OCI-LY3 (cell line): Measurements from ENCODE around the gene IQSEC1.

Source experiments
- H2AFZ ChIP-seq: fragments of 200-600, 300-600 bp; shearing (Covaris generic); 2 replicates; pipeline ENCODE4 v1.6.0; 2014; ENCODE audit warnings: antibody characterized with exemption, low read depth, low read length
- H3K27ac ChIP-seq: fragments of 200-600, 300-600 bp; sonication (generic); 2 replicates; pipeline ENCODE4 v1.5.1; 2014; ENCODE audit warnings: mild to moderate bottlenecking, low read length, moderate library complexity, mixed read lengths
- H3K27me3 ChIP-seq: fragments of 200-600, 300-600 bp; sonication (generic); 2 replicates; pipeline ENCODE4 v1.6.1; 2014; ENCODE audit warnings: low read depth, low read length, mixed read lengths
- H3K36me3 ChIP-seq: fragments of 200-600, 300-600 bp; sonication (generic); replicated peaks from 2 replicates; pipeline ENCODE3; 2014; ENCODE audit warnings: low read depth, low read length, mixed read lengths
- H3K4me1 ChIP-seq: fragments of 300-600, 200-600 bp; sonication (generic); 2 replicates; pipeline ENCODE4 v1.6.1; 2014; ENCODE audit warnings: low read length, mixed read lengths
- H3K4me2 ChIP-seq: fragments of 200-600, 300-600 bp; sonication (generic); 2 replicates; pipeline ENCODE4 v1.6.1; 2014; ENCODE audit warnings: low read length, mixed read lengths
- H3K4me3 ChIP-seq: fragments of 300-600, 200-600 bp; sonication (generic); 2 replicates; pipeline ENCODE4 v1.5.1; 2014; ENCODE audit warnings: antibody characterized with exemption, mild to moderate bottlenecking, low read length, moderate library complexity
- H3K79me2 ChIP-seq: fragments of 300-600, 200-600 bp; shearing (Covaris generic); 2 replicates; pipeline ENCODE4 v1.6.1; 2014; ENCODE audit warnings: mild to moderate bottlenecking, low read length, mixed read lengths
- H3K9ac ChIP-seq: fragments of 300-600, 200-600 bp; shearing (Covaris generic); 2 replicates; pipeline ENCODE4 v1.6.0; 2014; ENCODE audit warnings: mild to moderate bottlenecking, low read length, moderate library complexity
- H3K9me3 ChIP-seq: fragments of 200-600, 300-600 bp; shearing (Covaris generic); 2 replicates; pipeline ENCODE4 v1.6.1; 2014; ENCODE audit warnings: low read length, mixed read lengths; ENCODE audit not compliant: insufficient read depth
- H4K20me1 ChIP-seq: fragments of 200-600, 300-600 bp; sonication (generic); 2 replicates; pipeline ENCODE4 v1.6.1; 2016; ENCODE audit warnings: low read length, mixed read lengths; ENCODE audit not compliant: insufficient read depth
- EZH2phosphoT487 ChIP-seq: fragments of 200-600 bp; shearing (Covaris generic); IDR thresholded peaks from 2 replicates; pipeline ENCODE4 v1.6.1; 2018; ENCODE audit warnings: antibody characterized with exemption, mixed run types, low read depth
- TF ChIP-seq, protein P1 (sequence below): fragments of 200-600, 300-600 bp; sonication (generic); IDR thresholded peaks from 2 replicates; pipeline ENCODE4 v1.5.1; 2014; ENCODE audit warnings: antibody characterized with exemption, low read length, low read depth

IQSEC1 gene

DNA sequence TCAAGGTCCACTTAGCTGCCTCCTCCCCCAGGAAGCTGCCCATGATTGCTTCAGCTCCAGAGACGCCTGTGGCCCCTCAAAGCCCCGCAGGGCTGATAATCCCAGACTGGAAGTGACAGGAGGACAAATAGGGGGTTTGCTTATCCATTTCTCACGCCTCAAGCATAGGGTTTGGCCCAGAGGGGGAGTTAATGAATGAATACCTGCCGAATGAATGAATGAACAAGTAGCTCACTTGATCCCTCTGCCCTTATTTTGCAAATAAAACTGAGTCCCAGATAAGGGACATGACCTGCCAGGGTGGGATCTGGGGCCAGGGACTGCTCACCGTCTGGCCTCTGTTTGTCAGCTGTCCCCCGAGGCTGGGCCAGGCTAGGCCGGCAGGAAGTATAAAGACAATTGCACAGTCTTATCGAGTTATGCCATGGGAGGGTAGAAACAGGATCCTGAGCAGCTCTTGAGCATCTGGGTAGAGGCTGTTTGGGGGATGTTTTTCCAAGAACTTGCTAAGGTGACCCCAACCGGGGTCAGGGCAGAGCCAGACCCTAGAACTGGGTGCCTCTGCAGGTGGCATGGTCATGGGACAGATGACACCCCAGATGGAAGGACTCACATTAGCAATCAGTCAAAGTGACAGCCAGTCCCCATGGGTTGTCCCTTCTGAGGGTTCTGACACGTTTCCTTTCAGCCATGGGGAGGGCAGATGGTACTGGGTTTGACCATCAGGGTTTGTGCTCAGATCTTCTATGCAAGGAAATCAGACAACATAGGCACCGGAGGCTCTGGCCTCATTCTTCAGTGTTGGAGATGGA lies 45.0 kb downstream of the IQSEC1 start:
- H3K9ac ChIP-seq = no peak overlapping the region
- H3K27ac ChIP-seq = no peak overlapping the region
- H3K9me3 ChIP-seq = no peaks in the 10 kb centered on the region
- peaks cover 25% of the 10 kb centered on the region for H3K4me1 ChIP-seq
- no peaks in the 10 kb centered on the region for H3K27me3 ChIP-seq
- H3K36me3 ChIP-seq = no peaks in the 10 kb centered on the region
- no peak overlapping the region for H3K4me2 ChIP-seq
- H2AFZ ChIP-seq = no peak overlapping the region
- H4K20me1 ChIP-seq = no peaks in the 10 kb centered on the region
- H3K79me2 ChIP-seq = no peaks in the 10 kb centered on the region
- no peak overlapping the region for H3K4me3 ChIP-seq
- TF ChIP-seq, protein P1, sequence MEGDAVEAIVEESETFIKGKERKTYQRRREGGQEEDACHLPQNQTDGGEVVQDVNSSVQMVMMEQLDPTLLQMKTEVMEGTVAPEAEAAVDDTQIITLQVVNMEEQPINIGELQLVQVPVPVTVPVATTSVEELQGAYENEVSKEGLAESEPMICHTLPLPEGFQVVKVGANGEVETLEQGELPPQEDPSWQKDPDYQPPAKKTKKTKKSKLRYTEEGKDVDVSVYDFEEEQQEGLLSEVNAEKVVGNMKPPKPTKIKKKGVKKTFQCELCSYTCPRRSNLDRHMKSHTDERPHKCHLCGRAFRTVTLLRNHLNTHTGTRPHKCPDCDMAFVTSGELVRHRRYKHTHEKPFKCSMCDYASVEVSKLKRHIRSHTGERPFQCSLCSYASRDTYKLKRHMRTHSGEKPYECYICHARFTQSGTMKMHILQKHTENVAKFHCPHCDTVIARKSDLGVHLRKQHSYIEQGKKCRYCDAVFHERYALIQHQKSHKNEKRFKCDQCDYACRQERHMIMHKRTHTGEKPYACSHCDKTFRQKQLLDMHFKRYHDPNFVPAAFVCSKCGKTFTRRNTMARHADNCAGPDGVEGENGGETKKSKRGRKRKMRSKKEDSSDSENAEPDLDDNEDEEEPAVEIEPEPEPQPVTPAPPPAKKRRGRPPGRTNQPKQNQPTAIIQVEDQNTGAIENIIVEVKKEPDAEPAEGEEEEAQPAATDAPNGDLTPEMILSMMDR = no peak
- TF ChIP-seq EZH2phosphoT487 = no peak

DNA sequence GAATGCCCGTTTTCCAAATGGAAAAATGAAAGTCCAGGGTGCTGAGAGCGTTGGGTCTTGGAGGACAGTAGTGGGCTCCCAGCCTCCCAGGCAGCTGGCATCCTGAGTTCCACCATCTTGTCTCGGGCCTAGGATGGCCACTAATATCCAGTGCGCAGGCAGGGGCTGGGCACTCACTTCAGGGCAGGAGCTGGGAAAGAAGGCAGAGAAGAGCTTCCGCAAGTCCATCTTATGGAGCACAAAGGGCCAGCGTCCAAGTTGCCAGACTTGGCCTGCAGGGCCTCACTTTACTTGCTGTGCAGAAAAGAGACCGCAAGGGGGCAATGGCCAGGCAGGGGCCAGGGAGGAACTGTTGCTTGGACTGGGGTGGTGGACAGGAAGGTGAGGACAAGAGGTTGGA lies 46.1 kb downstream of the IQSEC1 start:
- peaks cover 32% of the 10 kb centered on the region for H3K4me1 ChIP-seq
- peaks cover 8% of the 10 kb centered on the region for H3K79me2 ChIP-seq
- no peak overlapping the region for H3K9ac ChIP-seq
- no peak overlapping the region for H3K4me2 ChIP-seq
- H3K36me3 ChIP-seq = no peaks in the 10 kb centered on the region
- no peaks in the 10 kb centered on the region for H3K27me3 ChIP-seq
- no peaks in the 10 kb centered on the region for H4K20me1 ChIP-seq
- H3K27ac ChIP-seq = no peak overlapping the region
- no peak overlapping the region for H2AFZ ChIP-seq
- no peak for TF ChIP-seq EZH2phosphoT487
- TF ChIP-seq, protein P1 = no peak
- H3K9me3 ChIP-seq = no peaks in the 10 kb centered on the region
- no peak overlapping the region for H3K4me3 ChIP-seq

DNA sequence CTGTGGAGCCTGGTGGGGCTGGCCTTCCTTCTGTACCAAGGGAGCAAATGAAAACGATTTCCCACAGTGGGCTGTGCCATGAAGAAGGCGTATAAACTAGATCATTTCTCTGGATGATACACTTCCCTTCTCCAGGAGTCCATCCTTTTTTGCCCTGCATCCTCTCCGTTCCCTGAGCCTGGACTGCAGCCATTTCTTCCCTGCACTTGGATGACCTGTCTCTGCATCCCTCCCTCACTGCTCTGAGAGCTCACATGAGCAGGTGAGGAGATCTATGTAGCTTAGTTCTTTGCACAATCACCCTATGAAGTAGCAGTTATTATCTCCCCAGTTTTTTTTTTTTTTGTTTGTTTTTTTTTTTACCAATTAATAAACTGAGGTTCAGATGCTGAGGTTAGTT lies 46.7 kb downstream of the IQSEC1 start:
- Histone ChIP-seq H3K9ac (no peak overlapping the region), H3K27me3 (no peaks in the 10 kb centered on the region), H3K27ac (no peak overlapping the region), H3K9me3 (no peaks in the 10 kb centered on the region), H2AFZ (no peak overlapping the region), H3K4me1 (peaks cover 29% of the 10 kb centered on the region), H3K36me3 (no peaks in the 10 kb centered on the region), H3K79me2 (peaks cover 14% of the 10 kb centered on the region), H3K4me2 (no peak overlapping the region), H3K4me3 (no peak overlapping the region), H4K20me1 (no peaks in the 10 kb centered on the region)
- TF ChIP-seq EZH2phosphoT487 = no peak
- TF ChIP-seq, protein P1 = no peak

DNA sequence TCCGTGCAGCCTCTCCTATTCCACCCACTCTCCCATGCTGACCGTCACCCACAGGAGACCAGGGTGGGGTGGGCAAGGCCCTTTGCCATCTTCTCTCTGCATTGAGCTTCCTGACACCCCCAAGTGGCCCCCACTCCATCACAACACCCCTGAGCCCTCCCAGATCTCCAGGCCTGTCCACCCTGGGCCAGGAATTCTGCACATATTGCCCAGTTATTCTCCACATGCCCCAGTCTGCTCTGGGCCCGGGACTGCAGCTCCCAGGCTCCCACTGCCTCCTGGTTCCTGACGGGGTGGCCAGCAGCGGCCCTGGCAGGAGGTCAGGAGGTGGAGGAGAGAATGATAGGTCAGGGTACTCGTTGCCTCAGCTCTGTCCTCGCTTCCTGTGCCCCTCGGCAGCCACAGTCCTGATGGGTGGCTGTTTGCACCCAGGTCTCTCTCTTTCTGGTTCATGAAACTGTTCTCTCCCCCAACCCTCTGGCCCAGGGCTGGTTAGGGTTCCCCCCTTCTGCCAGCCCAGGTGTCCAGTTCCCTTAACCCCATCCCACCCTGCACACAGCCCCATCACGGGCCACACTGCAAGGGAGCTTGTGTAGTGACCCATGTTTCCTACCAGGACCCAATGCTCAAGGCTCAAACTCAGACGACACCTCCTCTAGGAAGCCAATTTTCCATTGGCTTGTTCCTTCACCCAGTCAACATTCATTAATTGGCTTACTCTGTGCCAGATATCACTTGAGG lies 47.3 kb downstream of the IQSEC1 start:
- Histone ChIP-seq H3K4me1 (peaks cover 29% of the 10 kb centered on the region), H3K9me3 (no peaks in the 10 kb centered on the region), H3K79me2 (peaks cover 20% of the 10 kb centered on the region), H3K4me3 (no peak overlapping the region), H3K27me3 (no peaks in the 10 kb centered on the region), H4K20me1 (no peaks in the 10 kb centered on the region), H3K9ac (no peak overlapping the region), H3K27ac (no peak overlapping the region), H3K4me2 (no peak overlapping the region), H3K36me3 (no peaks in the 10 kb centered on the region), H2AFZ (no peak overlapping the region)
- no peak for TF ChIP-seq EZH2phosphoT487
- TF ChIP-seq, protein P1 = no peak
